ENCODE data around the gene RABGAP1L. TPM values are rescaled to one million over a fixed set of nuclear protein-coding genes. Genes with fewer than 3 reads are reported as not detected.
"Not testable (repeated sequence)": the region's sequence is repeated elsewhere in the genome, so short reads cannot be mapped to it uniquely, and the experiment has no call there.

The RABGAP1L gene
- total RNA-seq, 1 experiment from 2014 or later: 57.4 TPM

DNA sequence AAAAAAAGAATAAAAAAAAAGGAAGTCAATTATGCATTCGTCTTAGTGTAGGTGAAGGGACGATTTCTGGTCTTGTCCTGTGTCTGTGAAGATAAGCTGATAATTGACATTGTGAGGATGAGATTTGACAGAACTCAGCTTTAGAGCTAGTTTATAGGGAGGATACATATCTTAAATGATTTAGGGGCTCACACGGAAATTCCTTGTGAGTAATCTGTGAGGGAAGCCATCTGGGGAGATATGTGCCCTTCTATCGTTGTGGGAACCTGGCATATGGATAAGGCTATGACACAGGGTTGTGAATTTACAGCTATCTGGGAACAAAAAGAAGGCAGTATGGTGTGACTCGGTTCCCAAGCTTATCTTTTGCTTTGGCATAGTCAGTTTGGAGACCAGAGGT lies 71.1 kb downstream of the RABGAP1L start:
- DNase-seq: no peak
- TF ChIP-seq, protein P1, sequence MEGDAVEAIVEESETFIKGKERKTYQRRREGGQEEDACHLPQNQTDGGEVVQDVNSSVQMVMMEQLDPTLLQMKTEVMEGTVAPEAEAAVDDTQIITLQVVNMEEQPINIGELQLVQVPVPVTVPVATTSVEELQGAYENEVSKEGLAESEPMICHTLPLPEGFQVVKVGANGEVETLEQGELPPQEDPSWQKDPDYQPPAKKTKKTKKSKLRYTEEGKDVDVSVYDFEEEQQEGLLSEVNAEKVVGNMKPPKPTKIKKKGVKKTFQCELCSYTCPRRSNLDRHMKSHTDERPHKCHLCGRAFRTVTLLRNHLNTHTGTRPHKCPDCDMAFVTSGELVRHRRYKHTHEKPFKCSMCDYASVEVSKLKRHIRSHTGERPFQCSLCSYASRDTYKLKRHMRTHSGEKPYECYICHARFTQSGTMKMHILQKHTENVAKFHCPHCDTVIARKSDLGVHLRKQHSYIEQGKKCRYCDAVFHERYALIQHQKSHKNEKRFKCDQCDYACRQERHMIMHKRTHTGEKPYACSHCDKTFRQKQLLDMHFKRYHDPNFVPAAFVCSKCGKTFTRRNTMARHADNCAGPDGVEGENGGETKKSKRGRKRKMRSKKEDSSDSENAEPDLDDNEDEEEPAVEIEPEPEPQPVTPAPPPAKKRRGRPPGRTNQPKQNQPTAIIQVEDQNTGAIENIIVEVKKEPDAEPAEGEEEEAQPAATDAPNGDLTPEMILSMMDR (conservative IDR thresholded peaks at IDR 0.05): no peak
- CTCF ChIA-PET: no interaction called here
- Histone ChIP-seq H3K27ac (no peak overlapping the region), H3K9me2 (ENCODE audit: insufficient read depth) (no peaks in the 10 kb centered on the region; the same call in 1 of the 2 replicates), H3K9me3 (ENCODE audit: insufficient read depth, low read depth) (no peaks in the 10 kb centered on the region), H2AFZ (no peak overlapping the region), H3K27me3 (ENCODE audit: insufficient read depth, low read depth) (no peaks in the 10 kb centered on the region), H3F3A (ENCODE audit: insufficient read depth, low read depth) (no peaks in the 10 kb centered on the region), H3K4me3 (no peak overlapping the region), H3K4me1 (replicated peaks; ENCODE audit: insufficient read depth) (no peaks in the 10 kb centered on the region), H3K36me3 (ENCODE audit: low read depth) (no peaks in the 10 kb centered on the region), H4K20me1 (ENCODE audit: insufficient read depth) (no peaks in the 10 kb centered on the region), H3K4me2 (no peak overlapping the region), H3K79me2 (ENCODE audit: low read depth) (no peaks in the 10 kb centered on the region)
- intact Hi-C loops (cut with micrococcal nuclease; ENCODE audit: unreplicated experiment): no loop called here
- POLR2A ChIA-PET (ENCODE audit: unreplicated experiment): no interaction called here
- BruUV-seq (replicated peaks): no TSS peak

DNA sequence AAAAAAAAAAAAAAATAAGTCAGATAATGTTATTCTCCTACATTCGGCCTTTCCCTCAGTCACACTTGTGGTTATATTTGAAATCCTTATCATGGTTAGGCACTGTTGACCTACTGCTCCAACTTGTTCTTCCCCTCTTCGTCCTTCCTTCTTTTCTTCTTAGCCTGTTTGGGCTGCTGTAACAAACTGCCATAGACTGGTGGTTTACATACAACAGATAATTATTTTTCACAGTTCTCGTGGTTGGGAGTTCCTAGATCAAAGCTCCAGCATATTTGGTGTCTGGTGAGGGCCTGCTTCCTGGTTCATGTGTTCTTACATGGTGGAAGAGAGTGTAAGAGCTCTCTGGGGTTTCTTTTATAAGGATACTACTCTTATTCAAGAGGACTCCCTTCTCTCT lies 73.4 kb downstream of the RABGAP1L start:
- no peak overlapping the region for H3K4me2 ChIP-seq
- H3K9me3 ChIP-seq (ENCODE audit: insufficient read depth, low read depth): no peaks in the 10 kb centered on the region
- no peak overlapping the region for H2AFZ ChIP-seq
- CTCF ChIA-PET: no interaction called here
- no peaks in the 10 kb centered on the region for H3K79me2 ChIP-seq (ENCODE audit: low read depth)
- no TSS peak for BruUV-seq (replicated peaks)
- no peak overlapping the region for H3K27ac ChIP-seq
- no peaks in the 10 kb centered on the region for H3K9me2 ChIP-seq (ENCODE audit: insufficient read depth)
- intact Hi-C loops (cut with micrococcal nuclease; ENCODE audit: unreplicated experiment): no loop called here
- H3K36me3 ChIP-seq (ENCODE audit: low read depth): no peaks in the 10 kb centered on the region
- TF ChIP-seq, protein P1 (conservative IDR thresholded peaks at IDR 0.05): no peak
- no peak for TF ChIP-seq EZH2 (IDR thresholded peaks at IDR 0.05; ENCODE audit: low read depth)
- no peaks in the 10 kb centered on the region for H3F3A ChIP-seq (ENCODE audit: insufficient read depth, low read depth)
- H3K4me3 ChIP-seq: no peak overlapping the region
- H3K27me3 ChIP-seq (ENCODE audit: insufficient read depth, low read depth): no peaks in the 10 kb centered on the region
- no peaks in the 10 kb centered on the region for H4K20me1 ChIP-seq (ENCODE audit: insufficient read depth)
- no peak for DNase-seq
- no peaks in the 10 kb centered on the region for H3K4me1 ChIP-seq (replicated peaks; ENCODE audit: insufficient read depth)
- POLR2A ChIA-PET (ENCODE audit: unreplicated experiment): no interaction called here

DNA sequence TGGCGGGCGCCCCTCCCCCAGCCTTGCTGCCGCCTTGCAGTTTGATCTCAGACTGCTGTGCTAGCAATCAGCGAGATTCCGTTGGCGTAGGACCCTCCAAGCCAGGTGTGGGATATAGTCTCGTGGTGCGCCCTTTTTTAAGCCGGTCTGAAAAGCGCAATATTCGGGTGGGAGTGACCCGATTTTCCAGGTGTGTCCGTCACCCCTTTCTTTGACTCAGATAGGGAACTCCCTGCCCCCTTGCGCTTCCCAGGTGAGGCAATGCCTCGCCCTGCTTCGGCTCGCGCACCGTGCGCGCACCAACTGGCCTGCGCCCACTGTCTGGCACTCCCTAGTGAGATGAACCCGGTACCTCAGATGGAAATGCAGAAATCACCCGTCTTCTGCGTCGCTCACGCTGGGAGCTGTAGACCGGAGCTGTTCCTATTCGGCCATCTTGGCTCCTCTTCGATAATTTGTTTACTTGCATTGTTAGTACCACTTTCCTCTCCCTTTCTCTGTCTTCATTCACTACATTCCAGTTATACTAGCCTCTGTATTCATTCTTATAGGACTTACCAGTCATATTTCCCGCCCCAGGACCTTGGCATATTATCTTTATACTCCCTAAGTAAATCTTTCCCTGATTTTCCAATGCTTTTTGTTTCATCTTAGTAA lies 79.7 kb downstream of the RABGAP1L start:
- BruUV-seq (replicated peaks); POLR2A ChIA-PET (ENCODE audit: unreplicated experiment); H3K4me3 ChIP-seq; H3K9me2 ChIP-seq (ENCODE audit: insufficient read depth); CTCF ChIA-PET; H3K9me3 ChIP-seq (ENCODE audit: insufficient read depth, low read depth); H3K4me1 ChIP-seq (replicated peaks; ENCODE audit: insufficient read depth); DNase-seq; H3K36me3 ChIP-seq (ENCODE audit: low read depth); H3K27ac ChIP-seq; H3K27me3 ChIP-seq (ENCODE audit: insufficient read depth, low read depth); H4K20me1 ChIP-seq (ENCODE audit: insufficient read depth); intact Hi-C loops (cut with micrococcal nuclease; ENCODE audit: unreplicated experiment); H3F3A ChIP-seq (ENCODE audit: insufficient read depth, low read depth); H3K79me2 ChIP-seq (ENCODE audit: low read depth); H3K4me2 ChIP-seq; H2AFZ ChIP-seq: not testable (repeated sequence)

DNA sequence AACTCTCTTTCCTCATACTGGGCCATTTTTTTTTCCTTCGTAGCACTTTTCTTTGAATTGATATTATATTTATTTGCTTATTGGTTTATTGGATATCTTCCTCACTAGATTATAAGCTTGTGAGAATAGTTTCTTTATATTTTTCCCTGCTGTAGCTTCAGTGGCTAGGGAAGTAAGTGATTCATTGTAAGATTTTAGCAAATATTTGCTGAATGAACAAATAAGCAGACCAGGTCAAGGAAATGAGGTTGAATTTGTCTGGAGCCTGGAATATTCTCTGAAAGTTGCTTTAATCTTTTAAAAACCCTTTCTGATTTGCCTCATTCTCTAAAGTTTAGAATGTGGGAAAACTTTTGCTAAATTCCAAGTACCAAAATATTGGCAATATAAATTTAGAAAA lies 80.2 kb downstream of the RABGAP1L start:
- Histone ChIP-seq H3K27me3 (ENCODE audit: insufficient read depth, low read depth) (no peaks in the 10 kb centered on the region), H3K9me2 (ENCODE audit: insufficient read depth) (no peaks in the 10 kb centered on the region), H3K36me3 (ENCODE audit: low read depth) (no peaks in the 10 kb centered on the region), H3K4me2 (no peak overlapping the region), H3F3A (ENCODE audit: insufficient read depth, low read depth) (no peaks in the 10 kb centered on the region), H3K4me1 (replicated peaks; ENCODE audit: insufficient read depth) (no peaks in the 10 kb centered on the region), H4K20me1 (ENCODE audit: insufficient read depth) (no peaks in the 10 kb centered on the region), H3K27ac (no peak overlapping the region), H3K79me2 (ENCODE audit: low read depth) (no peaks in the 10 kb centered on the region), H3K9me3 (ENCODE audit: insufficient read depth, low read depth) (no peaks in the 10 kb centered on the region), H3K4me3 (no peak overlapping the region), H2AFZ (no peak overlapping the region)
- no peak for DNase-seq
- ChIA-PET POLR2A (ENCODE audit: unreplicated experiment) (no interaction called here), CTCF (interaction anchor here (0.6 kb wide), 1 partner anchor 906 kb away, joined by 4 read pairs; no protein-coding TSS in a partner anchor)
- intact Hi-C loops (cut with micrococcal nuclease; ENCODE audit: unreplicated experiment): no loop called here
- TF ChIP-seq EZH2 (IDR thresholded peaks at IDR 0.05; ENCODE audit: low read depth): no peak
- TF ChIP-seq, protein P1 (conservative IDR thresholded peaks at IDR 0.05): no peak
- BruUV-seq (replicated peaks): no TSS peak
